ENCODE results near the gene COASY. TPM values are rescaled to one million over a fixed set of nuclear protein-coding genes. Genes with fewer than 3 reads are reported as not detected.
A peak's percentile ranks its signal among the peaks of the same experiment; 100 is the strongest.

The COASY gene
- 30.3 and 30.8 TPM in 2 replicates for total RNA-seq

DNA sequence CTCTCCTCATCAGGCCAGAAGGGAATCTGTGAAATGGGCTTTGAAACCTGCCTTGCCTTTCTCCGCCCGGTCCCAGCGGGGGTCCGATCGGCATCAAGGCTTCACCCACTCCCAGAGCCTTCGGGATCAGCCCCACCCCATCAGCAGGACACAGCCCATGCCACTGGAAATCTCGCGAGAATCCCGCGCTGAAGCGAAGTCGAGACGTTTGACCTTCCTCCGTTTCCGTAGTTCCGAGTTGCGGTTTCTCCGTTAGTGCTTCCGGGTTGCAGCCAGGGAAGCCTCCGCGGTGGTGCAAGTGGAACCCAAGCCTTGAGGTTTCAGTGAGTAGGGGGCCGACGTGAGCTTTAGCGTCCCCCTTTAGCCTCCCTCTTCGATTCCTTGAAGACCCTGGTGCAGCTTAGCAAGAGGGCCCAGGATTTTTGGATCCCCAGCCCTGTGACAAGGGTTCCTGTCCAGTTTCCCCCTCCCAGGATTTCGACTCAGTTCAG lies at the start of gene COASY:
TSS of gene COASY (plus strand) at position 252 of the 491 bp plus-strand sequence. CDS start 475 bp downstream, outside the sequence.
- peak; percentile 96 for DNase-seq (ENCODE audit: extremely low read depth, low read depth, low spot score)

DNA sequence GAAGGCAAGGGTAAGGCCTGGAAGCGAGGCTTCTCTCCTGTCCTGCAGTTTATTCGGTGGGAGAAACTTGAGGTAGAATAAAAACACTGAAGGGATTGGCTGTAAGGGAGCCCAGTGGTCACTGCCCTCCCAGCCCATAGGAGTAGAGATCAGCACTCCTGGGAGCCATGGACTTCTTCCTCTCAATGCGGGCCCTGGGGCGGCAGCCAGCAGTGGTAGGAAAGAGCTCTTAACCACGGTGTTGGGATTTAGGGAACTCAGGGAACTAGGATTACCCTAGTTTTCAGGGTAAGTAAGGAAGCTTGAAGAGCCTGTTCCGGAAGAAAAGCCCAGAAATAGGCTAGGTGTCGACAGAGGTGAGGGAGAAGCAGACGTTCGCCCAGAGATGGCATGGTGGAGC lies 49.7 kb upstream of the COASY start:
- DNase-seq (ENCODE audit: extremely low read depth, low read depth, low spot score), result no peak

DNA sequence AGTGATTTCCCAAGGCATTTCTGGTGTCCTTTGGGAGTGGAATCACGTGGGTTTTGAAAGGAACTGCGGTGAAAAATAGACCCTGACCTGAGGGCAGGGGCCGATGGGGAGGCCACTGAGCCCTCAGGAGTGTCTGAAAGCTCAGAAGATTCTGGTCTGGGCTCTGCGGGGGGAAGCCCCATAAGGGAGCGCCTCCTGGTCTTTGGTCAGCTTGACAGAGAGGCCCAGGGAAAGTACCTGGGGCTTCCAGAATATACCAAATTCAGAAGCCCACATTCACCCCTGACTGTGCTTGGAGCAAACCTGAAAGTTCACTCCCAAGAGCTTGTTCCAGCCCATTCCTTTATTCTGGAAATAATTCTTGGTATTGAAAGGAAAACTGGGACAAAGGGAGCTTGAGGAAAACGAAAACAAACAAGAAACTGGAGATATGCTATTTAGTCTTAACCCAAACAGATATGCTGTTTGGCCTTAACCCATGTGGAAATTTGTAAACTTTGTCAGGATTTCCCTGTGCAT lies 49.2 kb upstream of the COASY start:
- no peak for DNase-seq (ENCODE audit: extremely low read depth, low read depth, low spot score)

DNA sequence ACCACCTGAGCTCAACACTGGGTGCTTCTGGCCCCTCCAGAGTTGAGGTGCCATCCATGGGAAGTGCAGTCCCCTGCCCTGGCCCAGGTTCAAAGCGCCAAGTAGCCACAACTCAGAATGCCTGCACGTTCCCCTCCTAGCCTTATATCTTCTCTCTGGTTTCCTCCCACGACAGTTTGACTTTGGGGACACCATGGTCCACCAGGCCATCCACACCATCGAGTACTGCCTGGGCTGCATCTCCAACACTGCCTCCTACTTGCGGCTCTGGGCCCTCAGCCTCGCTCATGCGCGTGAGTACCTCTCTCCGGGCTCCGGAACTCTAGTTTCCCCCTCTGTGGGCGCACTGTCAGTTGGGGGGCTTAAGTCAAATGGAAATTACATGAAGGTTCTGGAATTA lies 48.3 kb upstream of the COASY start:
- no peak for DNase-seq (ENCODE audit: extremely low read depth, low read depth, low spot score)

DNA sequence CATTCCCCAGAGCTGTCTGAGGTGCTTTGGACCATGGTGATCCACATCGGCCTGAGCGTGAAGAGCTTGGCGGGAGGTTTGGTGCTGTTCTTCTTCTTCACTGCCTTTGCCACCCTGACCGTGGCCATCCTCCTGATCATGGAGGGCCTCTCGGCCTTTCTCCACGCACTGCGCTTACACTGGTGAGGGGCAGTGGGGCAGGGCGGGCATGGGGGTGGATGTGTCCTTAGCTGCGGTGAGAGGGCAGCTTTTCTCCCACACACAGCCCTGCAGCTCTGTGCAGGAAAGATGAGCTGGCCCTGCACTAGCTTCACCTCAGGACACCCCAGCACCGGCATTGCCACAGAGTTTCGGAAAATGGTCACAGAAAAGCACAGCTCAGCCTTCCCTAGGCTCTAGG lies 47.7 kb upstream of the COASY start:
- no peak for DNase-seq (ENCODE audit: extremely low read depth, low read depth, low spot score)

DNA sequence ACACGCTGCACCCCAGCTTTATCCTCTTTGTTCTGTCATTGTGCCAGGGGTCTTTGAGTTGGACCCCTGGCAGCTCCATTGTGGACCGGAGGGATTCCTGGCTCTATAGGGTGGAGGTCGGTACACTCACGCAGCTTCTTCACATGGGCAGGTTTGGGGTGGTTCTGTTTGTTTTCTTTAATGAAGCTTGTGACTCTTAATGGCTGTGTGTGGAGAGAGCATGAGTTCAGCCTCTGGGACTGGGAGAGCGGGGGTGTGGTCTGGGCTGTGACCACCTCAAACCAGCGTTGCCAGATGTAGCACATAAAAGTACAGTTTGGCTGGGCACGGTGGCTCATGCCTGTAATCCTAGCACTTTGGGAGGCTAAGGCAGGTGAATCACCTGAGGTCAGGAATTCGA lies 47.1 kb upstream of the COASY start:
- no peak for DNase-seq (ENCODE audit: extremely low read depth, low read depth, low spot score)

DNA sequence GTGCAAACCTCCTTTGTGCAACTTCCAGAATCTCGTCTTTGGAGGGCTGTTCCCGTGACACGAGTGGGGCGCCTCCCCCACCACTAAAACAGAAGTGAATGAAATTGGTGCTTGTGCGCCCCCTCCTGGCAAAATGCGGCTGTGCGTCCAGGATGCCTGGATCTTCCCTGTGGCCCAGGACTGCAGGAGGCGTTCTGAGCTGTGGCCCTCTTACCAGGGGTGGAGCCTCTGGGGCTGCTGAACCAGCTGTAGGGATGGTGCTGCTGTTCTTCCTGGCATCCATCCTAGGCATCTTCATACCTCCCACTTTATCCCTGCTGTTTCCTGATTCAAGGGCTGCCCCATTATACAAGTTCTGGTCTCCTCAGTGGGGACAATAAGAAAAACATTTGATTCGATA lies 44.4 kb upstream of the COASY start:
- DNase-seq (ENCODE audit: extremely low read depth, low read depth, low spot score), result peak; percentile 57

DNA sequence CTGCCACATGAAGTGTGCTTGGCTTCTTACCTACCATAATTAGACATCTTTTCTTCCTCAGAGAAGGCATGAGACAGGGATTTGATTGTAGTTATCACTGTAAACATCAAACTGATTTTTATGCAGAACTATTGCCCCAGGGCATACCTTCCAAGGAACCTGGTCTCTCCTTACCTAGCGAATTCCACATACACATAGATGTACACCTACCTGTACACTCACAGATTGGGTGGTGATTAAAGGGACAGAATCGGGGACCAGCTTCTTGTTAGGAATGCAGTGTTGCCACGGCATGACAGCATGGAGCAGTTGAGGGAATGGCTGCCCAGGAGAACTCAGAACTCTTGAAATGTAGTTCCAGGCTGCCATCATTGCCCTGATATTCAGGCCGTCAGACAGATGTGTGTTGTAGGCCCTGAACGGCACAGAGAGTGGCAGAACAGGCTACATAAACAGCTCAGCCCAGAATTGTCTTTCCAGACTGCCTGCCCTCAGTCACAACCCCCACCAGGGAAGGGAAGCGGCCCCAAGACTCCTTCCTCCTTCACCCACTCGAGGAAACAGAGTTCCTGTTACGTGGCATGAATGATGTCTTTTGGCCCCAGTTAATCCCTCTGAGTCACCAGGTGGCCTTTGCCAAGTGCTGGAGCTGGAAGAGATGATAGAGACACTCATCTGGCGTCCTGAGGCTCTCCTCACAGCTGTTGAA lies 43.7 kb upstream of the COASY start:
- DNase-seq (ENCODE audit: extremely low read depth, low read depth, low spot score), result peak; percentile 95

DNA sequence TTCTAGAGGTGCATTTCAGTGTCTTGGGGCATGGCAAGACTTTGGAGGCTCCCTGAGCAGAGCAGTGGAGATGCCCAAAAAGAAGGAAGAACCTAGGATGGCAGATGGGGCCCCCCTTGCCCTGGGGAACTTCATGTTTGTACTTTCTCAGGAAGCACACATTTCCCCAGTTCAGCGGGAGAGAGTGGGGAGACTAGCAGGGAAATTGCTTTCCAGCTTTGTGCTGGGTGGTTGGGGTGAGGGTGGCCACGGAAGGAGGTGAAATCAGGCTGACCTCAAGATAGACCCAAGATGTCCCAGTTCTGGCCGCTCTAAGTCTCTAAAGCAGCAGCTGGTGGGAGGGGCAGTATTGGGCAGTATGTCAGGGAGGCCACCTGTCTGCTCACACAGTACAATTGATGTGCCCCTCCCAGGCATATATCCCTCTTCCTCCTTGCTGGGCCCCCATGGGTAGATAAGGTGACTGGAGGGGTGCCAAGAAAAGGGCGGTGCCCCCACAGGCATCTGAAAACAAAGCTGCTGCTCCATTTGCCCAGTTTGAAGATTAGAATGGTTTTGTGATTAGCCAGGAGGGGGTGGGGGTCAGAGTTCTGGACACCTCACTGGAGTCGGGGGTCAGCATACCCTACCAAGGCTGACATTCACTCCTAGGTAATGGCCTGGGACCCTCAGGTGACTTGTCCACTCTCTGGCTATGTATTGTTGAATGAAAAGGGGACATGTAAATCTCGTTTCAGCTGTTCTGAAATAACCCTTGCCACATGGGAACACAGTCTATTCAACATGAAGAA lies 43.0 kb upstream of the COASY start:
- DNase-seq (ENCODE audit: extremely low read depth, low read depth, low spot score), result peak; percentile 57

DNA sequence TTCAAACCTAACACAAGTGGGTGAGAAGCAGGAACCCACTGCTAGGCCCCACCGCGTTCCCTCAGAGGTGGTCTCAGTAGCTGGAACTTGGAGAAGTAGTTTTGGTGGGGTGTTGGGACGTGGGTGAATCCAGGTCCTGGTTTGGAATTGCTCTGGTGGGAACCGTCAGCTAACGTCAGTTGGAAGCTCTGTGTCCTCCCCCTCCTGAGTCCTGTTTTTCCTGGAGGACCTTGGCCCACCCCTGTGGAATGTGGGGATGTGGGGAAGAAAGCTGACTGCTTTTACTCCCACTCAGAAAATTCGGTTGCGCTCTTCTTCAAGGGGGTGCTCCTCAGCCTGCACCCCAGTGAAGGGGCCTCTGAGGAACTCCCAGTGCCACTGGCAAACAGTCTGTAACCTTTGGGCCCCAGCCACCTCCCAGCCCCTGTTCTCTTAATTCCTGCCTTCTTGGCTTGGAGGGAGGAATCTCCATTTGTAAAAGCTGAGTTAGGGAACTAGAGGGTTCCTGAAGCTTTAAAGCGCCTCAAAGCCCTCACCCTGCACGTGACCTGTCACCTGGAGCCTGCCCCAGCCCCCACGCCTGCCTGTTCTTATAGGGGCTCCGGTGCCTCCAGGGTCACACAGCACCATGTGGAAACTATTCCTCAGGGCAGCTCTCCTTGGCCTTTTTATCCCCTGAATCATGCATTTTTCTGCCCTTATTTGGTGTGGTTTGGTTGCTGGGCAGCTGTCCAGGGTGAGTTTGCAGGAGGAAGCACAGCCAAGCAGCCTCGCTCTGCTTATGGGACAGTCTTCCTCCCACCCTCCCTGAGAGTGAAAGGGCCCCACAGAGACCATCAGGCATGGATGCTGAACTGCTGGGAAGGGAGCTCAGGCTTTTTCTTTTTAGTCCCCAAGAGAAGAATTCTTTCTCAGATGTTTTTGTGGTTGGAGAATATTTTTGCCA lies 42.1 kb upstream of the COASY start:
- DNase-seq (ENCODE audit: extremely low read depth, low read depth, low spot score), result peak; percentile 94

DNA sequence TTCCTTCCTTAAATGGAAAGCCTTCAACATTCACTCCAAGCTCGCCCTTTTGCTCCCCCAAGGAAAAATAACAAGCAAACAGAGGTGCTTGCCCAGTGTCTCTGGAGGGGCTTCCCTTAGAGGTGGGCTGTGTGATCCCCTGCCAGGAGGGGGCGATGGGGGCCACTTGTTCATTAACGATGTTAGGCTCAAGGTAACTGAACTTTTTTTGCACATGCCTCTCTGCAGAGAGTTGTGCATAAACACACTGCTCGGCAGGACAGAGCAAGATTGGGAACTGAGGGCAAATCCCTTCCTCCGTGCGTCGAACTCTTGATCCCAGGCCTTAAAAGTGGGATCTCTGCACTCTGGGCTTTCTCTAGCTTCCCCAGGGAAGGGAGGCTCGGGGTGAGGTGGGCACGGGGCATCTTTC lies 41.4 kb upstream of the COASY start:
- DNase-seq (ENCODE audit: extremely low read depth, low read depth, low spot score), result no peak

DNA sequence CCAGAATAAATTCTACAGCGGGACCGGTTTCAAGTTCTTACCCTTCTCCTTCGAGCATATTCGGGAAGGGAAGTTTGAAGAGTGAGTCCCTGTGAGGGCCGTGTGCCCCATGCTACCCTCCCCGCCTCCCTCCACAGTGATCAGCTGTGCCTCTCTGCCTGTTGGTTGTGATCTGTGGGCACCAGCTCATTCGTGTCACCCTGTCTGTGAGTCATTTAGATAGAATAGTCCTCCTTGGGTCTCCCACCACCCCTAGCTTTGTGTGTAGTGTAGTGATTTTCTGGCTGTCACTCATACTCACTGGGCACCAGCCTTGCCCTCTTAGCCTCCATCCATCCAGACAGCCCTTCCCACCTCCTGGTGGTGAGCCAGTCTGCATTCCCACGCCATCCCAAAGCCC lies 40.9 kb upstream of the COASY start:
- no peak for DNase-seq (ENCODE audit: extremely low read depth, low read depth, low spot score)

DNA sequence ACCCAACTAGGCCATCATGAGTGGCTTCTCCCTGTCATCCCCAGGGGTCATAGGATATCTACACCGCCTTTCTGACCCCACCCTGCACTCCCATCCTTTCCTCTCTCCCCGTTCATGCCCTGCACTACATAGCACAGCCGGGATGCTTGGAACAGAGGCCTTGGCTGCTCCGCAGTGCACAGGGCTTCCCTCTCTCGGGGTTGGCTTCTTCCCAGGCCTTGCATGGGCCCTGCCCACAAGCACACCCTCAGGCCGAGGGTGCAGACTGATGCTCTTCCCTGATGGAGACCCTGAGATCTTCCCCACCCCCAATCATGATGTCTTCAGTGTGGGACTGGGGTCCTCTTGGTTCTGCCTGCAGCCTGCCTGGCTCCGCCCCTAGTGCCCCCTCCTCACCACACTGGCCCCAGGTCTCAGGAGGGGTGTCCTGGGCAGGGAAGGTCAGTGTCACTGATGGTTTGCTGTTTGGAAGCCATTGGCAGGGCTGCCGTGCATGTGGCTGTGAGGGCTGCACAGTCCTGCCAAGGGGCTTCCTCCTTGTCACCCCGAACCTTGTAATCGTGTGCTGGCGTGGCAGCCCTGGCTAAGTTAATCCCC lies 40.2 kb upstream of the COASY start:
- DNase-seq (ENCODE audit: extremely low read depth, low read depth, low spot score), result no peak

DNA sequence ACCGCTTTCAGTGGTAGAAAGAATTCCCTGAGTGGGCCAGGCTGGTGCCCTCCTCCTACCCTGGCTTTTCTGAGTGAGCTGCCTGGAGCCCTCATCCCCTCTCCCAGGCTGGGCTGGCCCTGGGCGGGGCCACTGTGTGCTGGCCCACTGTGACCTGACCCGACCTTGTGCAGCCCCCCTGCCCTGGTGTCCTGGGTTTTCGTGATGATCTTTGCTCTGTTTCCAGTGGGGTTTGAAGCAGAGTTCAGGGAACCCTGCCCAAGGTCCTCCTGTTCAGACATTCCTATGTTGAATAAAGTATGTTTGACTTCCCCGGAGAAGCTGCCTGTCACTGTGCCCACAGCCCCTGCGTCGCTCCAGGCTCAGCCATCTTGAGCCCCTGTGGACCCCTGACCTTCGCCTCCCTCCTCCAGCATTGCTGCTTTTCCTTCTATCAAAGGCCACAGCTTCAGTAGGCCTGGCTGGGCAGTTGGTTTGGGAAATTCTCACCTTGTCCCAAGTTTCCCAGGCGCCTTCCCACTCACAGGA lies 39.6 kb upstream of the COASY start:
- DNase-seq (ENCODE audit: extremely low read depth, low read depth, low spot score), result no peak

DNA sequence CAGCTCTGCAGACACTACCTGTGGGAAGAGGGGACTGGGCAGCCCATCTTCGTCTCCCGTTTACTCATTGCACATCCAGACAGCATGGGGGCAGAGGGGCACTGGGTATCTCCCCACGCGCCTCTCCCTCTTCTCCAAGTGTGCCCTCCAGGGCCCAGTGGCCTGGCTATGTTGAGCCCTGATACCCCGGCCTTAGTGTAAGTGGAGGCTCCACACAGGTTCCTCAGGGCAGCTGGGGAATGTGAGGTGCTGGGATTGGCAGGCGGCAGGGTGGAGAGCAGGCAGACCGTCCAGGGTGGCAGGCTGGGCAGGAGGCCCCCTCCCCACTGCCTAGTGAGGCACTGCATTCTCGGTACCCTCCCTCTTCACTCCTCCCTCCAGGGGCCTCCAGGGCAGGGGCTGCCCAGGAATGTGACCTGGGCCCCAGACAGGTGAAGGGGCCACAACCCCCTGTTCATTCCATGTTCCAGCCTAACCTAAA lies 39.1 kb upstream of the COASY start:
- no peak for DNase-seq (ENCODE audit: extremely low read depth, low read depth, low spot score)

DNA sequence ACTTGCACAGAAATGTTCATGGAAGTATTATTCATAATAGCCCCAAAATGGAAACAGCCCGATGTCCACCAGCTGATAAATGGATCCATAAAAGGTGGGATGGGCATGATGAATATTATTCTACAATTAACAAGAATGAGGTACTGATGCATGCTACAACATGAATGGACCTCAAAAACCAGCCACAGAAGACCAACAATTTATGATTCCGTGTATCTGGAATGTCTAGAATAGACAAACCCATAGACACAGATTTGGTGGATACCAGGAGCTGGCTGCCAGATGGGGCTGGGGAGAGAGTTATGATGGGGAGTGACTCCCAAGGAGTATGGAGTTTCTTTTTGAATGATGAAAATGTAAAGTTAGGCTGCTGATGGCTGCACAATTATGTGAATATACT lies 36.7 kb upstream of the COASY start:
- no peak for DNase-seq (ENCODE audit: extremely low read depth, low read depth, low spot score)

DNA sequence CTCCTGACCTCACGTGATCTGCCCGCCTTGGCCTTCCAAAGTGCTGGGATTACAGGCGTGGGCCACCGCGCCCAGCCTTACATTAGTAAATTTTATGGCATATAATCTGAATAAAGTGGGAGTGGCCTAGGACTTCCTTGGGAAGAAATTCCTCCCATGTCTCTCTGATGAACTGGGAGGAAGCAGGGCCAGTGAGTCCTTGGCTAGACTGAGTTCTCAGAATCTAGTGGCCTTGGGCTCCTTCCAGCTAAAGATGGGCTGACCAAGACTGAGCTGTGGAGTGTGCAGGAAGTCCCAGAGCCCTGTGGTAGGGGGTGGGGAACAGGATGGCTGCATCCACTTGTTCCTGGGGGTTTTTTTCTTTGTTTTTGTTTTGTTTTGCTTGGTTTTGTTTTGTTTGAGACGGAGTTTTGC lies 35.9 kb upstream of the COASY start:
- DNase-seq (ENCODE audit: extremely low read depth, low read depth, low spot score), result peak; percentile 71

DNA sequence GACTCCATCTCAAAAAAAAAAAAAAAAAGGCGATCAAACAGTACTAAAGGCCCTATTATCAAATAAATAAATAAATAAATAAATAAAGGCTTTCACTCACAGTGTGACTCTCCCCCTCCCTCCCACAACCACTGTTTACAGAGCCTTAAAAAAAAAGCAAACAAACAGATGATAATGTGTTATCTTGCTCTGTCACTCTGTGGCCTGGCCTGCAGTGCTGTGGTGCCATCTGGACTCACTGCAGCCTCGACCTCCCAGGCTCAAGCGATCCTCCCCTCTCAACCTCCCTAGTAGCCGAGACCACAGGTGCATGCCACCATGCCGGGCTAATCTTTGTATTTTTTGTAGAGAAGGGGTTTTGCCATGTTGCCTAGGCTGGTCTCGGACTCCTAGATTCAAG lies 34.0 kb upstream of the COASY start:
- no peak for DNase-seq (ENCODE audit: extremely low read depth, low read depth, low spot score)

DNA sequence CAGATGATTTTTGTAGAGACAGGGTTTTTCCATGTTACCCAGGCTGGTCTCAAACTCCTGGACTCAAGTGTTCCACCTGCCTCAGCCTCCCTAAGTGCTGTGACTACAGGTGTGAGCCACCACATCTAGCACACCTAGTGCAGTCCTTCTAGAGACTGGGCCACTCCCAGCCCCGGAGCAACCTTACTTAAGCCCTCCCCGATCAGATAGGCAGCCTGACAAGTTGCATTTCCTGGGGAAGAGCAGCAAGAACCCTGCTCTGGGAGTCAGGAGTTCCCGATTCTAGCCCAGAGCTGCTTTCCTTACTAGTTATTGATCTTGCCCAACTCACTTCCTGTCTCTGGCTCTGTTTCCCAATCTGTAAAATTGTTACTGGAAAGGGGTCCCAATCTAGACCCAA lies 32.9 kb upstream of the COASY start:
- DNase-seq (ENCODE audit: extremely low read depth, low read depth, low spot score), result no peak

DNA sequence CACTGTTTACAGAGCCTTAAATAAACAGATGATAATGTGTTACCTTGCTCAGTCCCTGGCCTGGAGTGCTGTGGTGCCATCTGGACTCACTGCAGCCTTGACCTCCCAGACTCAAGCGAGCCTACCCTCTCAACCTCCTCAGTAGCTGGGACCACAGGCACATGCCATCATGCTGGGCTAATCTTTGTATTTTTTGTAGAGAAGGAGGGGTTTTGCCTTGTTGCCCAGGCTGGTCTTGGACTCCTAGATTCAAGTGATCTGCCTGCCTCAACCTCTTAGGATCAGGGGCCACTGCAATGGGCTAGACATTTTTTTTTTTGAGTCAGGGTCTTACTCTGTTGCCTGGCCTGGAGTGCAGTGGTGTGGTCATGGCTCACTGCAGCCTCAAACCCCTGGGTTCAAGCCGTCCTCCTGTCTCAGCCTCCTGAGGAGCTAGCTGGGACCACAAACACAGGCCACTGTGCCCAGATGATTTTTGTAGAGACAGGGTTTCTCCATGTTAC lies 30.9 kb upstream of the COASY start:
- DNase-seq (ENCODE audit: extremely low read depth, low read depth, low spot score), result no peak

Data from glomerular endothelial cell (primary cell).